GM06990 (cell line): ENCODE data around the gene MCU.

ENCODE experiments used
- DNase-seq: peaks from one replicate; pipeline ENCODE4 v3.0.0-alpha.2; 2011; ENCODE audit not compliant: insufficient read length; ENCODE audit errors: extremely low read depth
- H3K27me3 ChIP-seq: replicated peaks from 2 replicates; pipeline ENCODE4 v1.6.0; 2011; ENCODE audit warnings: low read length; ENCODE audit not compliant: control insufficient read depth, insufficient read depth
- H3K36me3 ChIP-seq: 2 replicates; pipeline ENCODE4 v1.5.1; 2011; ENCODE audit warnings: low read length; ENCODE audit not compliant: control insufficient read depth, insufficient read depth
- H3K4me3 ChIP-seq: replicated peaks from 2 replicates; pipeline ENCODE4 v1.5.1; 2011; ENCODE audit warnings: low read depth, mild to moderate bottlenecking, control low read depth, low read length
- CTCF ChIP-seq: IDR thresholded peaks from 2 replicates; pipeline ENCODE4 v1.5.1; 2011; ENCODE audit warnings: low read length, control low read depth, mild to moderate bottlenecking, inconsistent platforms; ENCODE audit not compliant: insufficient read depth, poor library complexity, severe bottlenecking

The MCU gene

DNA sequence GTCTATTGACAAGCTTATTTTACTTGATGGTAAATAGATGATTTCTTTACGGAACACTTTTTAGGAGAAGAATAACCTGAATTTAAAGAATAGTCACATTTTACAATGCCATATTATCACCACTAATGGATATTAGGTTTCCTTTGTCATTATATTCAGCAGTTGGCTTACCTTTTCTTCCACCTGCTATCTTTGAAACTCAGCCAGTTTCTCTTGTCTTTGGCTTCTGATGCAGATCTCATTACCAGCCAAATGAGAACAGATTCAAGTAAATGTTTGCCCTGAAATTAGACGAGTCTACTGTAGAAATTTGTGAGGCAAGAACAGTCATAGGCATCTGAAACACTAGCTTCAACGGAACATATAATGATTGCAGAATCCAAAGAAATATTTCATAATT, 116.1 kb downstream of the MCU start:
- no peak for TF ChIP-seq CTCF
- Histone ChIP-seq H3K27me3 (no peaks in the 10 kb centered on the region), H3K4me3 (no peak overlapping the region), H3K36me3 (no peaks in the 10 kb centered on the region)
- no peak for DNase-seq

GRCh38 chr10:72809006-72809405, 117.1 kb downstream of the MCU start:
- TF ChIP-seq CTCF = no peak
- no peak for DNase-seq
- H3K4me3 ChIP-seq = no peak overlapping the region
- no peaks in the 10 kb centered on the region for H3K36me3 ChIP-seq
- H3K27me3 ChIP-seq = no peaks in the 10 kb centered on the region

DNA sequence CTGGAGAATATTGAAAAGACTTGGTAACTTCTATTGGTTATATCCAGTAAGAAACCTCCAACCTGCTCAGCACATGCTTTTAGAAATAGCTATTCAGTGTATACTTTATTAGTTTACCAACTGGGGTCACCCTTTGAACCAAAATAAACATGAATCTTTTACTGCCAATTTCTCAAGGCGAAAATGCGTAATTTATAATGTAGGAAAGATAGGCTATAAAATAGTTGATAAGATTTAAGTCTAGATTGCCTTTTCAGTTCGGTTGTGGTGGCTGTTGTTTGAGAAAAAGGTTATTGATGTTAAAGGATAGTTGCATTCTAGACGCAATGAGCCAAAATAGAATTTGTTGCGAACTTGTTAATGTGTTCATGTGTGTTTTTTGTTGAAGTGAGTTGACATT, 119.0 kb downstream of the MCU start:
- H3K4me3 ChIP-seq = no peak overlapping the region
- DNase-seq = no peak
- H3K36me3 ChIP-seq = no peaks in the 10 kb centered on the region
- no peak for TF ChIP-seq CTCF
- H3K27me3 ChIP-seq = no peaks in the 10 kb centered on the region

GRCh38 chr10:72812415-72812752, 120.4 kb downstream of the MCU start:
- Histone ChIP-seq H3K36me3 (no peaks in the 10 kb centered on the region), H3K4me3 (no peak overlapping the region), H3K27me3 (no peaks in the 10 kb centered on the region)
- no peak for TF ChIP-seq CTCF
- DNase-seq = no peak

DNA sequence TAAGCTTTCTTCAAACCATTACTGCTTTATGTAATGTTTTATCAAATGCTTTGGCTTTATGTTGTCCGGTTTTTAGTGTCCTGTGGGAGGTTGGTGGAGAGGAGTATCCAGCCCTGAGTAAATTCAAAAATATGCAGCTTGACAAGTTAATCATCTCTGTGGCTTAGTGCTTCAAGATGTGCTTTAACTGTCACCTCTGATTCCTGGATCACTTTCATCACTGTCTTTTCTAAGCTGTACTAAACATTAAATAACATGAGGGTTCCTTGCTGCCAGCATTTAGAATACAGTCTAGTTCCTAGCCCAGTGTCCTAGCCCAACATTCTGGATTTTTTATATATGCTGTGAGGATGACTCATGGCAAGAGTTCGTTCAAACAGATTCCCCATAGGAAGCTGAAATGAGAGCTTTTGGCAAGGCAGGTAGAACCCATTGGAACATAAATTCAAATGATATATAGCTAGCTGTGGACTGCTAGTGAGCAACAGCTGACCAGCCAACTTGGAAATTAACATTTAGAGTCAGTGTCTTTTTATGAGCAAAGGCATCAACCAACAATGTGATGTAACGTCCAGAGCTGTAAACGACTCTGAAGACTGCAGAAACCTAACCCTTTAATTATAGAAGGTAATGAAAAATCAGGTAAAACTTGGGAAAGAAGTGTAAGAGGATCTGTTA, 120.9 kb downstream of the MCU start:
- no peak overlapping the region for H3K4me3 ChIP-seq
- no peaks in the 10 kb centered on the region for H3K36me3 ChIP-seq
- DNase-seq = no peak
- H3K27me3 ChIP-seq = no peaks in the 10 kb centered on the region
- TF ChIP-seq CTCF = no peak
